NCI-H1694 treated with DMSO at 0.1 percent for 48 hours (cell line): ENCODE measurements around the gene STAB2.

ENCODE experiments used
- DNase-seq: peaks from one replicate; lab custom pipeline; 2025; lab: John Stamatoyannopoulos, UW

STAB2 gene

DNA sequence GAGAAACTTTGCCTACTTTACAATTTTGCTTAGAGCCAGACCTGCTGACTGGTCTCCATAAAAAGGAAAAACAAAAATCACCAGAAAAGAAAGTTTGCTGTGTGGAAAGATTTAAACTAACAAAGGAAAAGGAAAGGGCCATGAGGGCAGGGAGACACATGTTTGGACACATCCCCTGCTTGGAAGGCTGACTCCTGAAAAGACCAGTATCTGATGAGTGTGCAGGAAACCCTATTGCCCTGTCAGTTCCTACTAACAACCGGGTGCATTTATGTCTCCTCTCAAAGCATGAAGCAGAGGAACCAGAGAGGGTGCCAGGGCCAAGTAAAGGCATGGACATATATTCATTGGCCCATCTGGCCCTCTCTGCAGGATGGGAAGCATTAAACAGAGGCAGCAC lies 7.0 kb upstream of the STAB2 start:
- DNase-seq = no peak

DNA sequence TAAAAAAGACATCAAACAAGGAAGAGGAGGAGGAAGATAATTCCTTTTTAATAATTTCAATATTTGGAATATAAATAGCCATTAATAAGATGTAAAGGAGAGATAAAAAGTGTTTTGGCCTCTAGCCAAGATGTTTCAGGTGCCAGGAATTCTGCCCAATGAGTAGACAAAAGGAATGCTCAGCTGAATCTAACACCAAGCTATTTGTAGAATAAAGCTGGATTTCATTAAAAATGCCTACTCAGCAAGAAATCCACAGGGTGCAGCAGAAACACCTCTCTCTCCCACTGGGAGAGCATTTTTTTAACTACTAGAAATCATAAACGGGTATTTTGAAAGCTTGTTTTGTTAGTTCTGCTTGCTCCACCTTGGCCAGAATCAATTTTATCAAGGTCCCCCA lies 4.1 kb upstream of the STAB2 start:
- DNase-seq = no peak

DNA sequence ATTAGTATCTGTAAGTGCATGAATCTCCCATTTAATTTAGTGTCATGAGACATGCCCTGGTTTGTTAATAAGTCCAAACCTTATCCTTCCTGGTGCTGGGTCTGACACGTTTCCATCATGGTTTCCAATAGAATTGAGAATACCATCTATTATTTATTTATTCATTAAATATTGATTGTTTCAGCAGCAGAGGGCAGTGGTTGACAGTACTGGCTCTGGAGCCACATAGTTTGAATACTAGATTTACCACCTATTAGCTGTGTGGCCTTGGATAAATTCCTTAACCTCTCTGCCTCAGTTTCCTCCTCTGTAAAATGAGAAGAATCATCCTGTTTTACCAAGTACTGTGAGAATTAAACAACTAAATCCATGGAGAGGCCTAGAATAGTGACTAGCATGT lies 941 bp upstream of the STAB2 start:
- no peak for DNase-seq

DNA sequence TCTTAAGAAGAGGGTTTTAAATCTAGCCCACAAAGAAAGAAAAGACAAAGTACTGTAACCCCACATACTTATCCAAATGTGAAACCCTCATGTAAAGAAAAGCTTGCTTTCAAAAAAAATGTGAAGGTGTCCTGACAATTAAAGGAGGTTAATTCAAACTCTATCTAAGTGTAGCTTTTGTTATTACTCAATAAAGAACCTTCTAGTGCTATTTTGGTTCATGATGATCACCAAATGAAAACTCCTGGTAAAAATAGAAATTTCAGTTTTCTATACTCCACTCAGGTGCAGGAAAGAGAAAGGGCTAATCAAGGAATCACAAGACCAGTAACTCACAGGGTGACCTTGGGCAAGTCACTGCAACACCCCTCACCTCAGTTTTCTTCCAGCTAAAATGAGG lies 1.6 kb downstream of the STAB2 start:
- no peak for DNase-seq

DNA sequence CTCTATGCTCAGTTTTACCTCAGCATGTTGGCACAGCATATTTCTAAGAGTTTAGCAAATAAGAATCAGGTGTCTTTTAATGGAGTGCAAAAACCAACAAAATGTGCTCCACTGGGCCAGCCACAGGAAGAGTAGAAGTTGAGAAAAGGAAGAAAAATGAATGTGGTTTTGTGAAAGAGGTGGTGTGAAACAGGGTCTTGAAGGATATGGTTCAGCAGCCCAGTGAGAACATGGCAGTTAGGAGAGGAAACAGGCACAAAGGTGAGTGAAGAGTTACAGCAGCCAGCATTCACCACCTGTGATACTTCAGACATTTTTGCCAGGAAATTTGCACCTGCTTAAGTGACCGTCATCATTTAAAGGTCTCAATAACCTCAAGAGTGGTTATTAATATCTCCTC lies 2.4 kb downstream of the STAB2 start:
- DNase-seq = no peak

DNA sequence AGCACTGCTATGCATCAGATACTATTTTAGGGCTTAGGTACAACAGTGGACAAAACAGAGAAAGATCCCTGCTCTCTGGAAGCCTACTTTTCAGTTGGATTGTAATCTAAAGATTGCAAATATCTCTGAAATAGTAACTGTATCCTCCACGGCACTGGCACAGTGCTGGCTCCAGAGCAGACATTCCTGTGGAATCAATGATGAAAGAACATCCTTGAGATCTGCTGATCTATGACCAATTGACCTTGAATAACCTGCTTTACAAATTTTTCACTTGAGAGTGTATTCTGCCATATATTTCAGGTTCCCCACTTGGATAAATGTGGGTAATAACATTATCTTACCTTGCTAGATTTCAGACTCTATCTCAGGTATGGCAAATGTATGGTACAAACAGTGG lies 3.2 kb downstream of the STAB2 start:
- DNase-seq = no peak

DNA sequence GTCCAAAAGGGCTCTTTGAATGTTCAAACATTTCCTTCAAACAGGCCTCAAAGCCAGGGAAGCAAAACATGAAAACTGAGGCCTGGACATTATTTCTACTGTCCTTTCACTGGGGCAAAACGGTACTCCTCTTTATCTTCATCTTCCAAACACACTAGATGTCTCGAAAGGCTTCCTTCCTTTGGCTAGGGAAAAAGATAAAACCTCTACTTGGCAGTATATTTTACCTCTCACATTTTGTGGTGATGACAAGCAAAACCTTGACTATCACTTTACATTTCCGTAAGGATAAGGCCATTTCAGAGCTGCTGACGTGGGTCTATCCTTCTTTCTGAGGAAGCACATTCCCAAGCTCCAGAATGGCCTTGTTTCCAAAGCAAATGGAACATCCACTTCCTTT lies 9.9 kb downstream of the STAB2 start:
- no peak for DNase-seq

DNA sequence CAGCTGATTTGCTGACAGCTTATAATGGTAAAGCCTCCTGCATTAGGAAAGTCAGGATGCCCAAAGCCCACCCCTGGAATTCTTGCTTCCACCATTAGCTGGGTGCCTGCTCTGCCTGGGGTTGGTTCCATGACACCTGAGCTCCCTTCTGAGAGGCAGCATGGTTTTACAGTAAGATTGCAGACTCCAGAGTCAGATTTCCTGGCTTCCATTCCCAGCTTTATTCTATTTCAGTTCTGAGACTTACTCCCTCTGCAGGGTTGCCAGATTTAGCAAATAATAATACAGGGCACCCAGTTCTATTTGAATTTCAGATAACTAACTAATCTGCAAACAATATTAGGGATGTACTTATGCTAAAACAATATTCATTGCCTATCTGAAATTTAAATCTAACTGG lies 12.2 kb downstream of the STAB2 start:
- DNase-seq = no peak

DNA sequence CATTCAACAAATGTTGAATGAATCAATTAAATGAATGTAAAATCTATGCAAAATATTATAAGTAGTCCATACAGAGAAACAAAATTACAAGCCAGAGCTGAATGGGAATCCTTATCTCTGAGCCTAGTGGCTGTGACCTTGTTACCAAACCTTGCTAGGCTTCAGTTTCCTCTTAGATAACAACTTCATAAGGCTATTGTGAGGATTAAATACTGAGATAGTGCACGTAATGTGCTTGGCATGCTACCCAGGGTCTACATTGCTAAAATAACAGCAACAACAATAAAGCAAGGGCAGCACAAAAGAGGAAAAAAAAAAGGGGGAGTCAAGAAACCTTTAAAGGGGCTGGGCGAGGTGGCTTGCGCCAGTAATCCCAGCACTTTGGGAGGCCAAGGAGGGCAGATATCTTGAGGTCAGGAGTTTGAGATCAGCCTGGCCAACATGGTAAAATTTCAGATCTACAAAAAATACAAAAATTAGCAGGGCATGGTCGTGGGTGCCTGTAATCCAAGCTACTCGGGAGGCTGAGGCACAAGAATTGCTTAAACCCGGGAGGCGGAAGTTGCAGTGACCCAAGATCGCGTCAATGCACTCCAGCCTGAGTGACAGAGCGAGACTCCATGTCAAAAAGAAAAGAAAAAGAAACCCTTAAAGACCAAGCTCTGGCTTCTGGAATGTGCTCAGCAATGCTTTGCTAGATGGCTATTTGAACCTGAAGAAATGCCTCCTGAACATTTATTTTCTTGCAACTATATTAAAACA lies 14.1 kb downstream of the STAB2 start:
- DNase-seq = no peak

DNA sequence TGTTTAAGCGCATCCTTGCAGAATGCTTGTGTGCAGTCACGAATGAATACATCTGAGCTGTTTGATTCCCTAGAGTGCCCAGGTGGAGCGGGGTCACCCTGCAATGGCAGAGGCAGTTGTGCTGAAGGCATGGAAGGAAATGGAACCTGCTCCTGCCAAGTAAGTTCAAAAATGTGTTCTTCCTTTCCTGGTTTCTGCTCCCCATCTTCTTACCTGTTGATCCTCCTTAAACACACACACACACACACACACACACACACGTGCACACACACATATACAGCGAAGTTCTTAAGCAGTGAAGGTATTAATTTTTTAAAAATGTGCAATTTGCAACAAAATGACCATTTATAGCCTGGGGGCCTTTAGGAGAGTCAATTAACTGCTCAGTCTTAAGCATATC lies 33.3 kb downstream of the STAB2 start:
- DNase-seq = no peak

DNA sequence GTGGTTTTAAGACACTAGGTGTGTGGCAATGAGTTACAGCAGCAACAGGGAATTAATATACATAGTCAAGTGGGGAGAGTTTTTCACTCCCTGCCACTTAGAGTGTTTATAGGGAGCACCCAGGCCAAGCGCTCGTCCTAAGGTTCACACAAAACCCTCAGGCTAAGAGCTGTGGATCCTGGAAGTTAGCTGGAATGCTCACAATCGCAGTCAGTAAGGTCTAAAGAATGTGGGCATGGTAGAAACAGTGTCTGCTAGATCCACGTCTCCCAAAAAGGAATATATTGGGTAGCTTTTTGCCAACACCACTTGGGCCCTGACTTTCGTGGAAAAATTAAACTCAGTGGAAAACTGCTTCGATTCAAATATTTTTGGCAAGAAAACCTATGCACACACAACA lies 36.6 kb downstream of the STAB2 start:
- no peak for DNase-seq

DNA sequence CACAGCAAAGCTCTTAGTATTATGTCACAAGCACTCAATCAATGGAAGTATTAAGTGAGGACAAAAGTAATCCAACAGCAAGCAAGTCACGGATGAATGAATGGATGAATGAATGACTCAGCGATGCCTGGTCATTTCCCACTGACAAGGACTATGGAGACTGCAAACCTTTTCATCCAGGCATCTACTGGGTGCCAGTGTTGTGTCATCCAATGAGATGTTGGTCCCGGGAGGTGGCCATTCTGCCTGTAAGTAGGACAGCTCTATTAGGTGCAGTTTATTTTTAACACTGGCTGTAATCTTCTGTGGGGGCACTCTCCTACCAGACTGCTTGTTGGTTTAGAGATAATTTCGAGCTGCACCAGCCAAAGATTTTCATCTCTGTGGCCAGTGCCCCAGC lies 39.4 kb downstream of the STAB2 start:
- DNase-seq = peak; percentile 62

DNA sequence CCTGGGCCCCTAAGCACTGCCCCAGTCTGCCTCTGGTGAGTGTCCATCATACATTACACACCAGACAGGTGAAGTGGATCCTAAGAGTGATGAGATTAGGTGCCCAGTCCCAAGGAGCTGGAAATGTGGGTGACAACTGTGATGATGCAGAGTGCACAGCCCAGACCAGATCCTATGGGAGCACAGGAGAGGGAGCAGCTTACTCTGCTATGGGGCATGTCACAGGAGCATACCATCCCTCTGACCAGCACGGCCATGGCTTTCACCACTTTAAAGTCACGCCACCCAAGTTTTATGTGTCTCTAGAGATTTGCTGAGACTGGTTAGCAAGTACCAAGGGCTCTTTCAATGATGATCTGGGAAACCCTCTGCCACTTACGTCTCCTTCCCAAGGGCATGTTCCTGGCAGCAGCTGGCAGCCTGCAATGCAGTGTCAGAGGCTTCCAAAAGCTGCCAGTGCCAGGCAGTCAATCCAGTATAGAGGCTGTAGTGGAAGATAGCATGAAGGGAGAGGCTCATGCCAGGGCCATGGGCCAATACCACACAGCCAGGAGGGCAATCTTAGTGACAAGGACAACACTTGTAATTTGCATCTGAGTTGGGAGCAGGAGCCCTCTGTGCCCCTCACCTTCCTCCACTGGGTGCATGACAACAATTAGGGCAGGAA lies 40.2 kb downstream of the STAB2 start:
- DNase-seq = peak; percentile 68

DNA sequence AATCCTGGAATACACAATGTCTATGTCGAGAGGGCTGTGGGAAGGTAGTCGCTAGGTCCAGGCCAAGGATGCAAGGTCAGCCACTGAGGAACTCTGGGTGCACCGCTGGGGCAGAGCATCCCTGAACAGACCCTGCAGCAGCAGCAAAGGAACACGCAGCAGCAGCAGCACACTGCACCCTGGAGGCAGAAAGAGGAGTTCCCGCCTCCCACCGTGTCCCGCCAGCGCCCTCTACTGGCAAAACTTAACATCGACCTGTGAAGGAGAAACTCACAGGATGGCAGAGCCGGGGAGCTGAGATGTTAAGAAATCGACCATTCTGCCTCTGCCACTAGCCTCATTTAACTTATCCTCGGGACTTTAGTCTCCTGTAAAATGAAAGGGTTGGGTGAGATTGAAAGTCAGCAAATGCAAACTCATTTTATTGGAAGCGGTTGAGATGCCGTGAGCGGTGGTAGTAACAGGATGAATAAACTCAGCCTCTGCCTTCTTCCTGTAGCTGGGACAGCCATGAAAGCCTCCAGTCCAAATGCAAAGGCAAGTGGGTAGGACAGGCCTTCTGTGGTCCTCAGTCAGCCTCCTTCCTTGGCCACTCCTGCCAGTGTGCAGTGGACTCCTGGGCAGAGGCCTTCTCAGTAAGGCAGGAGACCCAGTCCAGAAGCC lies 45.6 kb downstream of the STAB2 start:
- peak; percentile 44 for DNase-seq

DNA sequence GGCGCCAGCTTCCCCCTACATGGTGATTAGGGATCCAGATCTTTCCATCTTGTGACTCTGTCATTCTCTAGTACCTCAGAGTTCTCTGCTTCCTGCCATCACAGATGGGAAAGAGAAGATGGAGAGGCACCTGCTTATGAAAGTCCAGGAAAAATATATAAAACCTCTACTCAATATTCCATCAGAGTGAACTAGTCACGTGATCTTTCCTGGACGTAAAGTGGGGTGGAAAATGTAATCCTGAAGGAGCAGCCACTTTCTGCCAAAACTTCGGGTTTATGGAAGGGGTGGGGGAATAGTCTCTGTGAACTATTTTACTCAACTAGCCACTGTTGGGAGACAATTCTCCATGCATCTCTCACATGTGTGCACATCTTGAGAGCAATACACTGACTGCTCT lies 47.7 kb downstream of the STAB2 start:
- no peak for DNase-seq

DNA sequence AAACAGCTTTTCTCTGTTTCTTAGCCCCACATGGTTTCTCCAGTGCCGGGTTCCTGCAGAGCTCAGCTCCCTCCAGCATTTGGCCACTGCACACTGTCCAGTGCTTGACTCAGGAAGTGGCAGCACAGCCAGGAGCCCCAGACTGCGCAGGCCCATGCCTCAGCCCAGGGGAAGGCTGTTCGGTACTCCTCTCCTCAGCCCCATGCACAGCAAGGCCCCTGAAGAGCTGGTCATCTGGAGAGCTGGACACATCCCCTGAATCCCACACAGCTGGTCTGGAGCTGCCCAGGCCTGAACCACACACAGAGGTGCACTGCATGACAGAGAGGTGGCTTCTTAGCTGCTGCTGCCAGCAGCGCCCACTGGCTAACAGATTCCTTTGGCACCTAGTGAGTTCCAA lies 48.3 kb downstream of the STAB2 start:
- DNase-seq = no peak

DNA sequence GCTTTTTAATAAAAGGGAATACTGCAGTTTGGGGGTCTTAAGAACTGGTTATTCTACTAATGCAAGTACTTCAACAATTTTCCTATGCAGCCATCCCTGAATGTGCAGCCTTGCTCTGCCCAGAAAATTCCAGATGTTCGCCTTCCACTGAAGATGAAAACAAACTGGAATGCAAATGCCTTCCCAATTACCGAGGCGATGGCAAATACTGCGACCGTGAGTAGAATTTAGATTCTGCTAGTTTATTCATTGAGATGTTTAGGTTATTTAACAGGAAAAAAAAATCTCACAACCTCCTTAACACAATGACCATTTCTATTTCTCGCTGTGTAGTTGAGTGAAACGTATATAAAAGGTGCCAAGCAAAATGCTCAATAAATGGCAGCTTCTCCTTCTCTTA lies 49.9 kb downstream of the STAB2 start:
- no peak for DNase-seq

DNA sequence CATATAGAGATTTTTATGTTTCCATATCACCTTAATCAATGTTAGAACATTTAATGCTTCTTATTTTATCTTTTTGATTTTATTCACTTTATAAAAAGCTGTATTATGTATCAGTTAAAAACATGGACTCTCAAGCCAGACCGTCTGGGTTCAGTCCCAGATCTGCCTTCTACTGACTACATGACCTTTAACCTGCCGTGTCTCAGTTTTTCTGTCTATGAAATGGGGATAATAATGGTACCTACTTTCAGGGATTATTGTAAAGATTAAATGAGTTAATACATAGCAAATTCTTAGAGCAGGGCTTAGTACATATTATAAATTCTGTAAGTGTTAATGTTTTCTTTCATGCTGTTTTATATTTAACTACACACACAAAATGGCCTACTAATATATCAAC lies 50.4 kb downstream of the STAB2 start:
- no peak for DNase-seq

DNA sequence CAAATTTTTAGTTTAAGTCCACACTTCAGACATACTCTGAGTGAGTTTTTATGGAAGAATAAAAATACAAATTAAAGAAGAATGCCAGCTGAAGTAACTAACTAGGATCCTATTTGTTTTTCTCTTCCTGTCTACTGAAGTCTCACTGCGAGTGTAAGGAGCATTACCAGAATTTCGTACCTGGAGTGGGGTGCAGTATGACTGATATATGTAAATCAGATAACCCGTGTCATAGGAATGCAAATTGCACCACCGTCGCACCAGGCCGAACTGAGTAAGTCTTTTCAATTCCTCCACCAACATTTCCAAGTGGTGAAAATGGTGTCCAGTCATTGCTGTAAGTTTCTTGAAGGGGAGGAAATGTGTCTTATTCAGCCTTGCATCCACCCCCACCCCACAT lies 52.9 kb downstream of the STAB2 start:
- DNase-seq = no peak

DNA sequence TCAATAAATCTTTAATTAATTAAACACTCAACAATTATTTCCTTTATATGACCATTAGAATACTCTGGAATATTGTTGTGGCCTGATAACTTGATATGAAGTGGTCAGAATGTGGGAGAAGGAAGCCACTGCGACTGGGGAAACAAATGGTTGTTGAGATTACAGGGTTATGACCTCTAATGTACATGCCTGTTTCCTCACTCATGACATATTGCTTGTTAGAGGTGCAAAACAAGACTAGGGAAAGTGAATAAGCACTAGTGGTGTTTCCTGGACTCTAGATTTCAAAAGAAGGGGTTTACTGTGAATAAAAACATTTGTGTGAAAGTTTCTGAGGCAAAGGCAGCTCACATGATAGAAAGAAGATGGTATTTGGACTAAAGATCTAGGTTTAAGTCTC lies 53.3 kb downstream of the STAB2 start:
- DNase-seq = no peak

DNA sequence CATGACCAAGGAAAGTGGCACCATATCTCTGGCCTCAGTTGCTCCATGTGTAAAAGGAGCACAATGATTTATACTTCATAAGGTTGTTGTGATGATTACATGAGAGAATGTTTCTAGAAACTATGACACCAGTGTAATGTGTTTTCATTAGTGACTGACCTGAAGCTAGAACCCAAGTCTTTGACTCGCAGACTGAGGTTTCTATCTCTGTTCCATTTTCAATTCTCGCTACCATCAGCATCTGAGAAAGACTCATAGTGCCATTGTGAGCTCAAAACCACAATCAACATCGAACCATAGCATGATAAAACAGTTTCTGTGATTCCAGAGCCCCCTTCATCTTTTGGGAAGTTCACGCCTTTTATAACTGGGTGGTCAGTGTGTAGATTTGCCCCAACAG lies 53.8 kb downstream of the STAB2 start:
- no peak for DNase-seq

DNA sequence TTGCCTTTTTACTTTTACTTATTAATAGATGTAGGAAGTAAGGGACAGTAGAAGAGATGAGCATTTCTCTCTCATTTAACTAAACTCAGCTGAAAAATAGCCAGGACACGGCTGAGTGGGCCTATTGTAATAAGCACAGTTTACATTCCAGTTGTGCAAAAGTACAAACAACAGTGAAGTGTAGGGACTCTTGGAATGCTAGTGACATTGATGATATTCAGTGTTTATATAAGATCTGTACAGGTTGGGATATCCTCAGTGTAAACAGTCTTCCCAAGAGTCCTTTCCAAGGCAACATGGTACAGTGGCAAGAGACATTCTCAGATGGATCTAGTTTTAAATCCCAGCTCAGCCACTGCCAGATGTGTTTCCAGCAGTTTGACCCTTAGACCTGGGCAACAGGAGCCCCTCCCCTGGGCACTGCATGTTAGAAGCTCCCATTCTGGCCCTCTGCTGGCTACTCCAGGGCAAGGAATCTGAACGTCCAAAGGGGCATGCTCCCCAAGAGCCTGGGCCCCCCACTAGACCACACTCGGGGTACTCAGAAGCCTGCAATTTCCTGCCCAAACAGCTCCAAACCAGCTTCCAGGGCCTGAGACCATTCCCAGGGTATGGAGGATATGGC lies 55.3 kb downstream of the STAB2 start:
- DNase-seq = no peak

DNA sequence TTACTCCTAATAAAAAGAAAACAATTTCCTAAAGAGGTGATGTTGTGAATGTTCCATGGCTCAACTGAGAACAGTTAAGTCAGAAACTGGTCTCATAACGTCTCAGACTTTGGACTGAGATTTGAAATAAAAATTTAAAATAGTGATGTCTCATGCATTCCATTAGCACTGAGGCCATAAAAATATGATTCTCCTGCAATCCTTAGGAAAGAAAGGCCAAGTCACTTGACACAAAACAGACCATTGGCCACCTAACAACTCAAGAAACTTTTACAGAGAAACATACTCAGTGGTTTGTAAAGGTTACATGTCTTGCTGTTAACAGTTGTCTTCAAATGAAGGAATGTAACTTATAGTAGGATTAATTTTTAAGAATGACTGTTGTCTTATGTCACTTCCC lies 58.1 kb downstream of the STAB2 start:
- DNase-seq = no peak
